ENCODE data around the gene OR2AP1. TPM values are rescaled to one million over a fixed set of nuclear protein-coding genes. Genes with fewer than 3 reads are reported as not detected.

Gene OR2AP1
- total RNA-seq, 3 donors from 2014 or later (not counting 1 experiment from before 2014, with no cell fraction given): 0.23 to 0.55 (median 0.33) TPM

DNA sequence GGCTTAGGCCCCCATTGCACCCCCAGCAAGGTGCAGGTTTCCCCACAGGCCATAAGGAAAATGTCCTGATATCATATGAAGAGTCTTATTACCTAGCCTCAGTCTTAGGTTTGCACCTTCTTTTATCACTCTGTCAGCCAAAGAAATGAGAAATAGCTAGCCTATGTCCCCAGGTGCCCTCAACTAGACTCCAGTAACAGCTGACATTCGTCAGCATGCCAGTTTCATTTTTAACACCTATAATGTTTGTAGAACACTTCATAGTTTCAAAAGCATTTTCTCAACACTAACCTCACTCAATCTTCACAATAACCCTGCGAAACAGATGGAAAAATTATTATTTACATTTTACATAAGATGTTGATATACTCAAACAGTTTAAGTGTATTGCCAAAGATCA is 40.4 kb downstream of the OR2AP1 start:
- 74% methylated on average over 1 of the region's 2 CpGs for WGBS (ENCODE audit: insufficient coverage)
- Histone ChIP-seq H3K4me1 (ENCODE audit: control insufficient read depth, insufficient read depth, low read length) (no peaks in the 10 kb centered on the region), H3K27me3 (ENCODE audit: control insufficient read depth, insufficient read depth, low read length) (peaks cover 4% of the 10 kb centered on the region), H3K27ac (ENCODE audit: low read length) (no peak overlapping the region), H3K36me3 (ENCODE audit: control insufficient read depth, insufficient read depth, low read length) (no peaks in the 10 kb centered on the region), H3K9me3 (ENCODE audit: control insufficient read depth, insufficient read depth, low read length) (no peaks in the 10 kb centered on the region), H3K4me3 (ENCODE audit: low read length) (no peak overlapping the region)
- peaks cover 39 to 77% of the 10 kb centered on the region in 2 donors for H3K27me3 Mint-ChIP-seq (ENCODE audit: low read depth in 2 of 2)
- ATAC-seq (no peak), DNase-seq (no peak)
- no peak overlapping the region for H3K4me3 Mint-ChIP-seq
- no peaks in the 10 kb centered on the region for H3K4me1 Mint-ChIP-seq
- intact Hi-C loops (cut with micrococcal nuclease): no loop called here
- peaks cover 7% of the 10 kb centered on the region for H3K36me3 Mint-ChIP-seq
- peaks cover 0 to 3% of the 10 kb centered on the region in 2 donors for H3K9me3 Mint-ChIP-seq
- TF ChIP-seq, protein P1, sequence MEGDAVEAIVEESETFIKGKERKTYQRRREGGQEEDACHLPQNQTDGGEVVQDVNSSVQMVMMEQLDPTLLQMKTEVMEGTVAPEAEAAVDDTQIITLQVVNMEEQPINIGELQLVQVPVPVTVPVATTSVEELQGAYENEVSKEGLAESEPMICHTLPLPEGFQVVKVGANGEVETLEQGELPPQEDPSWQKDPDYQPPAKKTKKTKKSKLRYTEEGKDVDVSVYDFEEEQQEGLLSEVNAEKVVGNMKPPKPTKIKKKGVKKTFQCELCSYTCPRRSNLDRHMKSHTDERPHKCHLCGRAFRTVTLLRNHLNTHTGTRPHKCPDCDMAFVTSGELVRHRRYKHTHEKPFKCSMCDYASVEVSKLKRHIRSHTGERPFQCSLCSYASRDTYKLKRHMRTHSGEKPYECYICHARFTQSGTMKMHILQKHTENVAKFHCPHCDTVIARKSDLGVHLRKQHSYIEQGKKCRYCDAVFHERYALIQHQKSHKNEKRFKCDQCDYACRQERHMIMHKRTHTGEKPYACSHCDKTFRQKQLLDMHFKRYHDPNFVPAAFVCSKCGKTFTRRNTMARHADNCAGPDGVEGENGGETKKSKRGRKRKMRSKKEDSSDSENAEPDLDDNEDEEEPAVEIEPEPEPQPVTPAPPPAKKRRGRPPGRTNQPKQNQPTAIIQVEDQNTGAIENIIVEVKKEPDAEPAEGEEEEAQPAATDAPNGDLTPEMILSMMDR (IDR thresholded peaks at IDR 0.05): no peak
- no peak overlapping the region for H3K27ac Mint-ChIP-seq

- Mint-ChIP-seq H3K4me3 (no peak overlapping the region), H3K4me1 (peaks cover 0 to 3% of the 10 kb centered on the region in 2 donors), H3K27me3 (ENCODE audit: low read depth in 2 of 2) (peaks cover 36 to 70% of the 10 kb centered on the region in 2 donors), H3K27ac (no peak overlapping the region), H3K36me3 (peaks cover 7% of the 10 kb centered on the region), H3K9me3 (peaks cover 0 to 3% of the 10 kb centered on the region in 2 donors)
- H3K27ac ChIP-seq (ENCODE audit: low read length): no peak overlapping the region
- no peak overlapping the region for H3K4me3 ChIP-seq (ENCODE audit: low read length)
- H3K4me1 ChIP-seq (ENCODE audit: control insufficient read depth, insufficient read depth, low read length): no peaks in the 10 kb centered on the region
- ATAC-seq (no peak), DNase-seq (no peak)
- 89% methylated on average over 1 of the region's 1 CpG for WGBS (ENCODE audit: insufficient coverage)
- peaks cover 4% of the 10 kb centered on the region for H3K27me3 ChIP-seq (ENCODE audit: control insufficient read depth, insufficient read depth, low read length)
- intact Hi-C loops (cut with micrococcal nuclease): no loop called here
- no peaks in the 10 kb centered on the region for H3K9me3 ChIP-seq (ENCODE audit: control insufficient read depth, insufficient read depth, low read length)
- no peaks in the 10 kb centered on the region for H3K36me3 ChIP-seq (ENCODE audit: control insufficient read depth, insufficient read depth, low read length)
- TF ChIP-seq, protein P1 (IDR thresholded peaks at IDR 0.05): no peak
These were observed 42.5 kb downstream of the OR2AP1 start for GRCh38 chr12:55614764-55615163.

- Mint-ChIP-seq H3K4me3 (no peak overlapping the region), H3K36me3 (peaks cover 7% of the 10 kb centered on the region), H3K27ac (no peak overlapping the region), H3K9me3 (peaks cover 0 to 3% of the 10 kb centered on the region in 2 donors), H3K4me1 (peaks cover 0 to 4% of the 10 kb centered on the region in 2 donors), H3K27me3 (ENCODE audit: low read depth in 2 of 2) (peaks cover 31 to 53% of the 10 kb centered on the region in 2 donors)
- H3K36me3 ChIP-seq (ENCODE audit: control insufficient read depth, insufficient read depth, low read length): no peaks in the 10 kb centered on the region
- DNase-seq (peak in 1 of 2 donors; percentile 86), ATAC-seq (peak; percentile 86 to 97 (median 91))
- TF ChIP-seq, protein P1 (IDR thresholded peaks at IDR 0.05): peak; percentile 85
- H3K27me3 ChIP-seq (ENCODE audit: control insufficient read depth, insufficient read depth, low read length): peaks cover 3% of the 10 kb centered on the region
- no peak overlapping the region for H3K4me3 ChIP-seq (ENCODE audit: low read length)
- H3K9me3 ChIP-seq (ENCODE audit: control insufficient read depth, insufficient read depth, low read length): no peaks in the 10 kb centered on the region
- intact Hi-C loops (cut with micrococcal nuclease): loop anchor here (1.0 kb wide), 1 partner anchor 430 kb away; no protein-coding TSS in a partner anchor
- no peak overlapping the region for H3K27ac ChIP-seq (ENCODE audit: low read length)
- no peaks in the 10 kb centered on the region for H3K4me1 ChIP-seq (ENCODE audit: control insufficient read depth, insufficient read depth, low read length)
- WGBS (ENCODE audit: insufficient coverage): 8% methylated on average over 5 of the region's 6 CpGs
These were observed 47.3 kb downstream of the OR2AP1 start for GRCh38 chr12:55619354-55620138.

All from natural killer cell (primary cell).